Measurements from ENCODE around the gene GRXCR2. TPM values are rescaled to one million over a fixed set of nuclear protein-coding genes. Genes with fewer than 3 reads are reported as not detected.
"Not testable (repeated sequence)": the region's sequence is repeated elsewhere in the genome, so short reads cannot be mapped to it uniquely, and the experiment has no call there.

Gene GRXCR2
- polyA plus RNA-seq, 6 donors from 2014 or later: not detected

DNA sequence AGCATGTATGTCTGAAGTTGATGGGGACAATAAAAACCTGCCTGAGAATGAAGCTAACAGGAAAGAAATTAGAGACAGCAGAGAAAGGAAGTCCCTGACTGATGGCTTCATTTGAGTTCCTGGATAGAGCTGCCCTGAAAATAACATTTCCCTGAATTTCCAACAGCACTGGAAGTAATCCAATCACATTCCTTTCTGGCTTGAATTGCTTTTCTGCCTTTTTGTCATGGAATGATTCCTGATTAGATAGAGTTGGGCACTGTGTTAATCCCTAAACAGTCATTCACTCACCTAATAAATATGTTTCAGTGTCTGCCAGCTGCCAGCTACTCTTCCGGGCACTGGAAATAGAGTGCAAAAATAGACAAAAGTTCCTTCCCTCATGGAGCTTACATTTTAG, 33.6 kb upstream of the GRXCR2 start:
- DNase-seq: no peak
- H3K27me3 Mint-ChIP-seq: peaks cover 0 to 11% (median 5%) of the 10 kb centered on the region in 3 donors

DNA sequence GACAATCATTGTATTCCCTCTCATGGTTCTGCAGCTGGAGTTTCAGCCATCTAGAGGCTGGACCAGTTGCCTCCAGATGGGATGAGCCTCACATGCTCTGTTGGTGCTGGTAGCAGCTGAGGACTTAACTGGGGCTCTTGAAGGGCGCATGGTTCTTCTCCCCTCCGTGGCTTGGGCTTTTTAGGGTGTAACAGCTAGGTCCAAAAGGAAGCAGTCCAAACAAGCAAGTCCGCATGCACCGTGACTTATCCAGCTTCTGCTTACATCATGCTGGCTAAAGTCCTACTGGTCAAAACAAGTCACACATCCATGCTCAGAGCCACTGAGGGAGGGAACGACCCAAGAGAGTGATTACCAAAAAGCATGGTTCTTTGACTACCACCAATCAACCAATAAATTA, 31.9 kb upstream of the GRXCR2 start:
- H3K27me3 Mint-ChIP-seq: peaks cover 0 to 11% (median 5%) of the 10 kb centered on the region in 3 donors
- H3K9me3 Mint-ChIP-seq: peaks cover 6 to 15% (median 9%) of the 10 kb centered on the region in 7 donors
- ATAC-seq (ENCODE audit: low read depth in 2 of 2): no peak
- DNase-seq: no peak
- no peaks in the 10 kb centered on the region for H3K4me1 Mint-ChIP-seq
- no peaks in the 10 kb centered on the region for H3K36me3 Mint-ChIP-seq
- no peak overlapping the region for H3K27ac Mint-ChIP-seq
- H3K4me3 Mint-ChIP-seq: no peak overlapping the region

More for the DNA sequence above, 33.6 kb upstream of the GRXCR2 start:
- H3K36me3 Mint-ChIP-seq: no peaks in the 10 kb centered on the region
- no peak overlapping the region for H3K27ac Mint-ChIP-seq
- H3K4me1 Mint-ChIP-seq: no peaks in the 10 kb centered on the region
- ATAC-seq (ENCODE audit: low read depth in 2 of 2): no peak
- H3K4me3 Mint-ChIP-seq: no peak overlapping the region
- peaks cover 0 to 7% (median under 1%) of the 10 kb centered on the region in 7 donors for H3K9me3 Mint-ChIP-seq

DNA sequence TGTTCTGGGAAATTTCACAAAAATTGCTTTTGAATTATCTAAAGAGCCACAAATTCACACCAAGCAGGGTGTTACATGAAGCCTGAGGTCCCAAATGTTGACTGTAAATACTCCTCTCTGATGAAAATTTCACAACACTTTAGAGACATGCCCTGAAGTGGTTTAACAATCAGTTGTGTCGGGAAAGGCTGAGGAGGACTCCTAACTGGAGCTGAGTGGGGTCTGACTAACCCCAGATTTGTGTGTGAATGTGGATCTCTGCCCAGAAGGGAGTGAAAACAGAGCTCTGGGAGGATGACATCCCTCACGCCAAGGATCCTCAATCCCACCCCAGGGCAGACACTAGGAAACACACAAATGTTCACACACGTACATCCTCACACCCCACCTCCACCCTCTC, 31.1 kb upstream of the GRXCR2 start:
- Mint-ChIP-seq H3K27me3 (peaks cover 0 to 11% (median 5%) of the 10 kb centered on the region in 3 donors), H3K4me1 (no peaks in the 10 kb centered on the region), H3K36me3 (no peaks in the 10 kb centered on the region), H3K27ac (no peak overlapping the region), H3K9me3 (peaks cover 7 to 22% (median 13%) of the 10 kb centered on the region in 7 donors), H3K4me3 (no peak overlapping the region)
- DNase-seq (no peak), ATAC-seq (ENCODE audit: low read depth in 2 of 2) (no peak)

DNA sequence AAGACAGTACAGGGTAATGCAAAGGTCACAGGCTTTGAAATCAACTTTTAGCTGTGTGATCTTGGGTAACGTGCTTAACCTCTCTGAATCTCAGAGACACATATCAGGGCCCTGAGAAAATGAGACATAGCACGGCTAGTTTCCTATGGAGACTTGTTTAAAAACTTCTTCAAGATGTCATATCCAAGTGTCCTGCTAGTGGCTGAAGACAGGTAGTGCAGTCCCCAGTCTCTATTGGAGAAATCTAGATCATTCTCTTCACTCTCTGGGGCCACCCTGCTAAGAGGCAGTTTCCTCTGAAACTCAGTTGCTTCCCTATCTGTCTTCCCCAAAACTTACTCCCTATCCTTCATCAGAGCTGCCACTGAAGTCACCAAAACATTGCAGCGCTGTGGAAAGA, 30.3 kb upstream of the GRXCR2 start:
- peaks cover 7 to 27% (median 17%) of the 10 kb centered on the region in 7 donors for H3K9me3 Mint-ChIP-seq
- H3K27me3 Mint-ChIP-seq: peaks cover 0 to 11% (median 5%) of the 10 kb centered on the region in 3 donors
- H3K4me1 Mint-ChIP-seq: no peaks in the 10 kb centered on the region
- DNase-seq: no peak
- H3K27ac Mint-ChIP-seq: no peak overlapping the region
- ATAC-seq (ENCODE audit: low read depth in 2 of 2): no peak
- no peaks in the 10 kb centered on the region for H3K36me3 Mint-ChIP-seq
- H3K4me3 Mint-ChIP-seq: no peak overlapping the region

DNA sequence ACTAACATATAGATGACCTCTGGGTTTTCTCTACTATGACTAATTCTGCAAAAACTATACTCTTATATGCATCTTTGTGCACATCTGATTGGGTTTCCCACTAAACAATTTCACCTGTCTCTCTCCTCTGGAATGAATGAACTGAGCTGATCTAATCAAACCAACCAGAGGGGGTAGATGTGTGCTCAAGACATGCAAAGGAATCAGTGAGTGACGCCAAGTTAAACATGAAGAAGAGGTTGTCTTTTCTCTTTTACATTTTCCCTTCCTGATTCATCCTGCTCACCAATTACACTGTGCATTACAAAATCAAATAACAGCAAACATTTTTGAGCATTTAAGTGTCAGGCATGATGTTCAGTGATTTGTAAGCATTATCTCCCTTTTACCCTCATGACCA, 29.6 kb upstream of the GRXCR2 start:
- Mint-ChIP-seq H3K4me1 (no peaks in the 10 kb centered on the region), H3K27me3 (peaks cover 0 to 11% (median 5%) of the 10 kb centered on the region in 3 donors), H3K9me3 (peaks cover 7 to 27% (median 19%) of the 10 kb centered on the region in 7 donors), H3K36me3 (no peaks in the 10 kb centered on the region), H3K27ac (no peak overlapping the region), H3K4me3 (no peak overlapping the region)
- DNase-seq (no peak), ATAC-seq (ENCODE audit: low read depth in 2 of 2) (no peak)

DNA sequence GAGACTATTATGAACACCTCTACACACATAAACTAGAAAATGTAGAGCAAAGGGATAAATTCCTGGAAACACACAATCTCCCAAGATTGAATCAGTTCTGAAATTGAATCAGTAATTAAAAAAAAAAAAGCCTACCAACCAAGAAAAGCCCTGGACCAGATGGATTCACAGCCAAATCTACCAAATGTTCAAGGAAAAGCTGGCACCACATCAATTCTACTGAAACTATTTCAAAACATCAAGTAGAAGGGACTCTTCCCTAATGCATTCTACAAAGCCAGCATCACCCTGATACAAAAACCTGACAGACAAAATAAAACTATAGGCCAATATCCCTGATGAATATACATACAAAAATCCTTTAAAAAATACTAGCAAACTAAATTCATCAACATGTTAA, 25.4 kb upstream of the GRXCR2 start:
- ATAC-seq (ENCODE audit: low read depth in 2 of 2): no peak

DNA sequence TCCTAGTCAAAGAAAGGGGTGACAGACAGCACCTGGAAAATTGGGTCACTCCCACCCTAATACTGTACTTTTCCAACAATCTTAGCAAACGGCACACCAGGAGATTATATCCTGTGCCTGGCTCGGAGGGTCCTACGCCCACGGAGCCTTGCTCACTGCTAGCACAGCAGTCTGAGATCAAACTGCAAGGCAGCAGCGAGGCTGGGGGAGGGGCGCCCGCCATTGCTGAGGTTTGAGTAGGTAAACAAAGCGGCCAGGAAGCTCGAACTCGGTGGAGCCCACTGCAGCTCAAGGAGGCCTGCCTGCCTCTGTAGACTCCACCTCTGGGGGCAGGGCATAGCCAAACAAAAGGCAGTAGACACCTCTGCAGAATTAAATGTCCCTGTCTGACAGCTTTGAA, 18.6 kb upstream of the GRXCR2 start:
- DNase-seq; H3K27ac Mint-ChIP-seq; H3K4me3 Mint-ChIP-seq; ATAC-seq (ENCODE audit: low read depth in 2 of 2); H3K4me1 Mint-ChIP-seq: not testable (repeated sequence)
- peaks cover 0 to 17% of the 10 kb centered on the region in 2 donors for H3K36me3 Mint-ChIP-seq
- H3K27me3 Mint-ChIP-seq: peaks cover 5 to 20% (median 9%) of the 10 kb centered on the region in 3 donors
- peaks cover 2 to 25% (median 12%) of the 10 kb centered on the region in 7 donors for H3K9me3 Mint-ChIP-seq

More for the DNA sequence above, 25.4 kb upstream of the GRXCR2 start:
- no peak overlapping the region for H3K27ac Mint-ChIP-seq
- peaks cover 0 to 8% (median 0%) of the 10 kb centered on the region in 3 donors for H3K27me3 Mint-ChIP-seq
- no peaks in the 10 kb centered on the region for H3K4me1 Mint-ChIP-seq
- peaks cover 7 to 33% (median 27%) of the 10 kb centered on the region in 7 donors for H3K9me3 Mint-ChIP-seq
- H3K4me3 Mint-ChIP-seq: no peak overlapping the region
- H3K36me3 Mint-ChIP-seq: no peaks in the 10 kb centered on the region
- no peak for DNase-seq

DNA sequence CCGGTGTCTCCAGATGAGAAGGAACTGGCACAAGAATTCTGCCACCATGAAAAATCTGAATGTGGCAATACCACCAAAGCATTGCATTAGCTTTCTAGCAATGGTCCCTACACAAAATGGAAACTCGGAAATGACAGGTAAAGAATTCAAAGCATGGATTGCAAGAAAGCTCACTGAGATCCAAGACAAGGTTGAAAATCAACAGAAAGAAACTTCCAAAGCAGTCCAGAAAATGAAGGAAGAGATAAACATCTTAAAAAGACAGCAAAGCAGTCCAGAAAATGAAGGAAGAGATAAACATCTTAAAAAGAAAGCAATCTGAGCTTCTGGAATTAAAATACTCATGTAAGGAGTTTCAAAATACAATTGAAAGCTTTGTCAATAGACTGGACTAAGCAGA, 16.8 kb upstream of the GRXCR2 start:
- Mint-ChIP-seq H3K4me3 (no peak overlapping the region), H3K36me3 (peaks cover 0 to 17% of the 10 kb centered on the region in 2 donors), H3K27ac (no peak overlapping the region), H3K4me1 (no peaks in the 10 kb centered on the region), H3K27me3 (peaks cover 5 to 20% (median 9%) of the 10 kb centered on the region in 3 donors), H3K9me3 (peaks cover 2 to 20% (median 12%) of the 10 kb centered on the region in 7 donors)
- ATAC-seq (ENCODE audit: low read depth in 2 of 2) (no peak), DNase-seq (no peak)

DNA sequence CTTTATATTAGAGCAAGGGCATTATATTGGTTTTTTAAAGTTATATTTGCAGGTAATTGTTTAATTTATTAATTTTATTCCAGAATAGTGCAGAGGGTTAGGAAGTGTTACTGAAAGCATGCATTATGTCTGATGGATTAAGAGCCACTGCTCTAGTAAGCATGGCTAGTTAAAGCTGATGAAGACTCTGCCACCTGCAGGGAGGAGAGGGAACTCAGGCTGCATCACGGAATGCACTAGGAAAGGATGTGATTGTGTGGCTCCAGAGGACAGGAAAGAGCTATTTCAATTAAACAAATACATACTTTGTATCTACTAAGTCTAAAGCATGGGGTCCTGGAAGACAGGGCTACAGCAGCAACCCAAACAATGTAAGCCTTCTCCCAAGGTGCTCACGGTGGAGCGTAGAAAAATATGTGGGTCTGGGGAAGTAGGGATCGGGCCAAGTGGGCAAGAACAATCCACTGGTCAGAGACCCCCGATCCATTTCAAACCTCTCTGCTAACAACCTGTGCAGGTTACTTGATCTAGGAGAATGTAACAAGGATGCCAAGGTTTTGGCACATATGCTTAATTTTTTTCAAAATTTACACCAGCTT, 15.3 kb upstream of the GRXCR2 start:
- H3K27ac Mint-ChIP-seq: peak overlapping the region in 1 of 6 donors; percentile 62
- no peak for ATAC-seq (ENCODE audit: low read depth in 2 of 2)

DNA sequence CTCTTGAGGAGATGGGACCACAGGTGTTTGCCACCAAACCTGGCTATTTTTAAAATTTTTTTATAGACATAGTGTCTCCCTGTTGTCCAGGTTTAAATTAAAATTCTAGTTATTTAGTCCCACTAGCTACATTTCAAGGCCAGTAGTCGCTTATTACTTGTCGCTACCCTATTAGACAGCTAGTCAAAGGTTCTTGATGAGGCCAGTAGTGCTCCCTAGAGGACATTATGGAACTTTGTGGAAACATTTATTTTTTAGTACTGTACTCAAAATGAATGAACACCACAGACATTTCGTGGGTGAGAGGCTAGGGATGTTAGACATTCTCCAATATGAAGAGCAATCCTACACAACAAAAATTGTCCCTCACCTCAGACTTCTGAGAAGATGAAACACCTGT, 14.4 kb upstream of the GRXCR2 start:
- Mint-ChIP-seq H3K9me3 (peaks cover 2 to 18% (median 12%) of the 10 kb centered on the region in 7 donors), H3K36me3 (peaks cover 0 to 17% of the 10 kb centered on the region in 2 donors), H3K4me3 (no peak overlapping the region), H3K27me3 (peaks cover 5 to 10% (median 9%) of the 10 kb centered on the region in 3 donors), H3K27ac (no peak overlapping the region), H3K4me1 (no peaks in the 10 kb centered on the region)
- no peak for ATAC-seq (ENCODE audit: low read depth in 2 of 2)
- no peak for DNase-seq

More for the DNA sequence above, 15.3 kb upstream of the GRXCR2 start:
- no peak for DNase-seq
- no peak overlapping the region for H3K4me3 Mint-ChIP-seq
- peaks cover 0 to 17% of the 10 kb centered on the region in 2 donors for H3K36me3 Mint-ChIP-seq
- H3K9me3 Mint-ChIP-seq: peaks cover 2 to 18% (median 12%) of the 10 kb centered on the region in 7 donors
- no peaks in the 10 kb centered on the region for H3K4me1 Mint-ChIP-seq
- H3K27me3 Mint-ChIP-seq: peaks cover 5 to 11% (median 9%) of the 10 kb centered on the region in 3 donors

DNA sequence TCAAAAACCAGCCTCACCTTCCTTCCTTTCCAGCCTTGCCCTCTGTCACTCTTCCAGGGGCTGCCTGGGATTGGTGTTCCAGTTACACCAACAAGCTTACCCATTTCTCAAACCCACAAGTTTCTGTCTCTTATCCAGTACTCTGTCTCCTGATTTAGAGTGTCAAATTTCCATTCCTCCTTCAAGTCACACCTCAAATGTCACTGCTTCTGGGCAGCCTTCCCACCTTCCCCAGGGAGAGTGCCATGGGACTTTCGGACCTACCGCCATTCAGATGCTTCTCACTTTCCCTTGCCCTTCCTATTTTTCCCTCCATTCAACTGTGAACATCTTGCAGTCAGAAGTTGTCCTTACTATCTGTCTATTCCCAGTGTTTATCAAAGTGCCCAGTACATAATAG, 2.0 kb upstream of the GRXCR2 start:
- Mint-ChIP-seq H3K9me3 (peaks cover 0 to 8% (median 2%) of the 10 kb centered on the region in 7 donors), H3K27me3 (peaks cover 13 to 25% (median 14%) of the 10 kb centered on the region in 3 donors), H3K4me1 (no peaks in the 10 kb centered on the region), H3K27ac (peak overlapping the region in 1 of 6 donors; percentile 16), H3K36me3 (no peaks in the 10 kb centered on the region), H3K4me3 (no peak overlapping the region)
- ATAC-seq (ENCODE audit: low read depth in 2 of 2) (no peak), DNase-seq (no peak)

DNA sequence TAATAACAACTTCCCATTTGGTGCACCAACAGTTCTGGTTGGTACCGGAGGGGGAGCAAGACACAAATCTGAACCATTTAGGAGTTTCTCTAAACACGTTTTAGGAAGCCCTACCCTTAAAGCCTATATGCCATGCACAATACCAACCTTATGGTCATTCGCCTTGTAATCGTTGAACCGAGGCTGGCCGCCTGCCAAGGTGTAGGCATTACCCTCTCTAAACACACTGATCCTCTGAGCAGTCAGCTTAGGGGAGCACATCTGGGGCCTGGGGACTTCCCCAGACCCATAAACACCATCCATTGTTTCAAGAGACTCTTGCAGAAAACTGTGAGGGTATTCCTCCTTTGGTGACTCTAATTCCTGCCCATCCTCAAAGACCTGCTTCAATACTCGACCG, 328 bp downstream of the GRXCR2 start:
- ATAC-seq (ENCODE audit: low read depth in 2 of 2) (no peak), DNase-seq (no peak)
- H3K27me3 Mint-ChIP-seq: peaks cover 13 to 19% (median 14%) of the 10 kb centered on the region in 3 donors
- no peak overlapping the region for H3K4me3 Mint-ChIP-seq
- no peak overlapping the region for H3K27ac Mint-ChIP-seq
- peaks cover 0 to 3% (median 0%) of the 10 kb centered on the region in 7 donors for H3K9me3 Mint-ChIP-seq
- no peaks in the 10 kb centered on the region for H3K4me1 Mint-ChIP-seq
- no peaks in the 10 kb centered on the region for H3K36me3 Mint-ChIP-seq

DNA sequence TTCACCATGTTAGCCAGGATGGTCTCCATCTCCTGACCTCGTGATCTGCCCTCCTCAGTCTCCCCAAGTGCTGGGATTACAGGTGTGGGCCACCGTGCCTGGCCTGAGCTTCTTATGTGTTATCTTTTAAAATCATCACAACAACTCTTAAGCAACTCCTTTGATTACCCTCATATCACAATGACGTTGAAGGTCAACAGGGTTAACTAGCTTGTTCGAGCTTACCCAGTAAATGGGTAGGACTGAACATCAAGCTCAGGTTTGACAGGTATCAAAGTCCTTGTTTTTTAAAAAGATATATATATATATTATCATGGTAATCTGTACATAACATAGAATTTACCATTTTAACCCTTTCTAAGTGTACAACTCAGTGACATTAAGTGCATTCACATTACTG, 3.1 kb downstream of the GRXCR2 start:
- Mint-ChIP-seq H3K36me3 (peaks cover 0 to 3% of the 10 kb centered on the region in 2 donors), H3K4me1 (no peaks in the 10 kb centered on the region), H3K4me3 (no peak overlapping the region), H3K27me3 (peaks cover 10 to 16% (median 16%) of the 10 kb centered on the region in 3 donors), H3K9me3 (peaks cover 0 to 3% (median 0%) of the 10 kb centered on the region in 7 donors), H3K27ac (no peak overlapping the region)
- no peak for ATAC-seq (ENCODE audit: low read depth in 2 of 2)
- DNase-seq: no peak

DNA sequence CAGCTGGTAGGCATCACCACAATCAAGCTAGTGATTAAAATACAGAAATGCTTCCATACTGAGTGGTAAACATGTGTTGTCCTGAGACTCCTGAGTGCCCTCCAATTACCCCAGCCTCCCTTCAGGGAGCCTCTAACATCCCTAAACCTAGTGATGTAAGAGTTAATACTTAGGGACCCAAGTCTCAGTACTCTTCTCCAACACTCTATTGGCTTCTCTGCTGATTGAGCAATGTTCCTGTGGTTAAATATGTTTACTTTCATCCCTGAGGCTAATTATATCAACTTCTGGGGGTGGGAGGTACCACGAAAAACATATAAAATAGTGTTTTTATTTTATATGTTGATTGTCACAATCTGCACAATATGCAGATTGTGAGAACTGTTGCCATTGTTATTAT, 5.0 kb downstream of the GRXCR2 start:
- H3K36me3 Mint-ChIP-seq: peaks cover 0 to 9% of the 10 kb centered on the region in 2 donors
- H3K4me3 Mint-ChIP-seq: no peak overlapping the region
- H3K27me3 Mint-ChIP-seq: peaks cover 7 to 17% (median 8%) of the 10 kb centered on the region in 3 donors
- DNase-seq: no peak
- peaks cover 0 to 4% (median 2%) of the 10 kb centered on the region in 7 donors for H3K9me3 Mint-ChIP-seq
- no peaks in the 10 kb centered on the region for H3K4me1 Mint-ChIP-seq
- H3K27ac Mint-ChIP-seq: no peak overlapping the region
- no peak for ATAC-seq (ENCODE audit: low read depth in 2 of 2)

Measured in naive B cell (primary cell).